NCI-H1694 treated with DMSO at 0.1 percent for 48 hours (cell line): Measurements from ENCODE around the gene PLP2.

ENCODE experiments used
- DNase-seq: peaks from one replicate; lab custom pipeline; 2025; lab: John Stamatoyannopoulos, UW

Gene PLP2

GRCh38 chrX:49209434-49210251, 37.9 kb downstream of the PLP2 start:
- peak; percentile 81 for DNase-seq

- DNase-seq: no peak
Observed at GRCh38 chrX:49210406-49210805, 38.7 kb downstream of the PLP2 start.

GRCh38 chrX:49211074-49211473, 39.4 kb downstream of the PLP2 start:
- DNase-seq: no peak

GRCh38 chrX:49212209-49212608, 40.5 kb downstream of the PLP2 start:
- no peak for DNase-seq

DNA sequence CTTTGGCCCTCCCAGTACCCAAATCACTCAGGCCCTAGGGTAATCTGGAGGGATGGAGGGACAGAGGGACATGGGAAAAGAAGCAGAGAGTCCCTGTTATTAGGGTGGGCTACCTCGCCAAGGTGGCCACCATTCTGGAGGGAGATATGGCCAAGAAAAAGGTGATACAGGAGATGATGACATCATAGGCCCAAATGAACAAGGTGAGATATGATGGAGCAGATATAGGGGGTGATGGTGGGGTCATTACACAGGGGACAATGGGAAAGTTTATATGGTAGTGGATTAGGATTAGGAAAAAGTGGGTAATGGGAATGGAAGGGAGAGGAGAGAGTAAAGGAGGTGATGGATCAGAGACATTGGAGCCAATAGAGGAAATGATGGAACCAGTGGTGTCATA, 41.2 kb downstream of the PLP2 start:
- DNase-seq: no peak

DNA sequence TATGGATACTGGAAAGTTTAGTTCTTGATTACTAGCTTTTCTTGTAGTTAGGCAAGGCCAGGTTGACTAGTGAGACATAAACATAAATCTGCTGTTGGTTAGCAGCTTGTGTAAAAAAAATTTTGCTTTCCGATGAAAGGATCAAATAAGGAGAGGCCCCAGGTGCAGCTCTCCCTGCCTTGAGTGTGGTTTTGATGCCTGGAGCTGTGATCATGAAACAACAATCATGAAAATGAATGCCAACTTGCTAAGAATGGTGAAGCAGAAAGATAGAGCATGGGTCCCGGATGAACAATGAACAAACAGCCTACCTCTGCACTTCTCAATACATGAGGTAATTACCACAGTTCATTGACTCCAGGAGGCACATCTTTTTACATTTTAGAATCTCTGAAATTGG, 42.7 kb downstream of the PLP2 start:
- DNase-seq: no peak

DNA sequence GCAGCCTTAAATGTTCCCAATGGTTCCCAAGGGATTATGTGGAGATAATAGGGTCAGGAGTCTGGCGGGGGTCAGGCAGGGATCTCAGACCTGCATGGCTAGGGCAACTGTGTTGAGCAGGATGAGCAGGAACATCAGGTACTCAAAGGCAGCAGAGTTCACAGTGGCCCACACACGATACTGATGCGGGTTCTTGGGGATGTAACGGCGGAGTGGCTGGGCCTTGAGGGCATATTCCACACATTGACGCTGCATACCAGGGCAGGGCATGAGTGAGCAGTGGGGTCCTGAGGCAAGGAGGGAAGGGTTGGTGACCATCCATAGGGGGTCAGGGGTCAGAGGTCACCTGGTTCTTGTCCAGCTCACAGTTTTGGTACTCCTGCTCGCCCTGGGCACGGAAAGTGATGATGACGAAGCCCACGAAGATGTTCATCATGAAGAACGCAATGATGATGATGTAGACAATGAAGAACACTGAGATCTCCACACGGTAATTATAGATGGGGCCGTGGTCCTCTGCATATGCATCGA, 43.4 kb downstream of the PLP2 start:
- no peak for DNase-seq

DNA sequence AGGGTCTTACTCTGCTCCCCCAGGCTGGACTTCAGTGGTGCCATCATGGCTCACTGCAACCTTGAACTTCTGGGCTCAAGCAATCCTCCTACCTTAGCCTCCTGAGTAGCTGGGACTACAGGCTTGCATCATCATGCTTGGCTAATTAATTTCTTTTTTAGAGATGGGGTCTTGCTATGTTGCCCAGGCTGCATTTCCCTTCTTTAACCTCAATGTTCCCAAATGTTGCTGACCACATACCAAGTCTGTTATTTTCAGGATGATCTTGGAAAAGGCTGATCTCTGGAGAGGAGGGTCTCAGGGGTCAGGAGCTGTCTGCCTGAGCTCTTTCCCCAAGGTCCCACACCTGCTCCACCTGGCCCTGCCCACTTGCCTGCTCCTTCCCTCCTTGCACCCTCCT, 48.4 kb downstream of the PLP2 start:
- no peak for DNase-seq

GRCh38 chrX:49221868-49222267, 50.2 kb downstream of the PLP2 start:
- DNase-seq: no peak
